ENCODE results near the gene TMEM217. TPM values are rescaled to one million over a fixed set of nuclear protein-coding genes. Genes with fewer than 3 reads are reported as not detected.

TMEM217 gene
- total RNA-seq, 6 experiments from 2014 or later, result 0.99 to 2.0 (median 1.6) TPM

DNA sequence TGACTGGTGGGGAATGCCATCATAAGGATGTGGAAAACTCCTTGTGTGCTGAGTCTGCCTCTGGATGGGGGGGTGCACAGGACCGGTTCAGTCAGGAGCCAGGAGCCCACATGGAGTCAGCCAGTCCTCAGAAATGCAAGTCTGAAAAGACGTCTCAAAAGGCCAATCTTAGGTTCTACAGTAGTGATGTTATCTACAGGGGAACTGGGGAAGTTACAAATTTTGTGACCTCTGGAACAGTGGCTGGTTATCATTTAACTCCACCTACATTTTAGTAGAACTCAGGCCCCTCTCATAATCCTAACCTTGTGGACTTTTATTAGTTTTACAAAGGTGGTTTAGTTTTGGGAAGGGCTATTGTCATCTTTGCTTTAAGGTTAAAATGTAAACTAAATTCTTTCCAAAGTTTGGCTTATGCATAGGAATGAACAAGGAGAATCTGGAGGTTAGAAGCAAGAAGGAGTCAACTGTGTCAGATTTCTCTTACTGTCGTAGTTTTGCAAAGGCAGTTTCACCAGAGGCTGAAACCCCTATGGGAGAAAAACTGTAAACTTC is 14.1 kb downstream of the TMEM217 start:
- Mint-ChIP-seq H3K9me3 (peaks cover 14% of the 10 kb centered on the region), H3K4me1 (ENCODE audit: low read depth) (peaks cover 78% of the 10 kb centered on the region), H3K27me3 (ENCODE audit: insufficient read depth) (peaks cover 8% of the 10 kb centered on the region), H3K4me3 (peak overlapping the region; percentile 63), H3K36me3 (ENCODE audit: low read depth) (peaks cover 40% of the 10 kb centered on the region), H3K27ac (peak overlapping the region; percentile 95)
- no peak for DNase-seq
- TF ChIP-seq, protein P1, sequence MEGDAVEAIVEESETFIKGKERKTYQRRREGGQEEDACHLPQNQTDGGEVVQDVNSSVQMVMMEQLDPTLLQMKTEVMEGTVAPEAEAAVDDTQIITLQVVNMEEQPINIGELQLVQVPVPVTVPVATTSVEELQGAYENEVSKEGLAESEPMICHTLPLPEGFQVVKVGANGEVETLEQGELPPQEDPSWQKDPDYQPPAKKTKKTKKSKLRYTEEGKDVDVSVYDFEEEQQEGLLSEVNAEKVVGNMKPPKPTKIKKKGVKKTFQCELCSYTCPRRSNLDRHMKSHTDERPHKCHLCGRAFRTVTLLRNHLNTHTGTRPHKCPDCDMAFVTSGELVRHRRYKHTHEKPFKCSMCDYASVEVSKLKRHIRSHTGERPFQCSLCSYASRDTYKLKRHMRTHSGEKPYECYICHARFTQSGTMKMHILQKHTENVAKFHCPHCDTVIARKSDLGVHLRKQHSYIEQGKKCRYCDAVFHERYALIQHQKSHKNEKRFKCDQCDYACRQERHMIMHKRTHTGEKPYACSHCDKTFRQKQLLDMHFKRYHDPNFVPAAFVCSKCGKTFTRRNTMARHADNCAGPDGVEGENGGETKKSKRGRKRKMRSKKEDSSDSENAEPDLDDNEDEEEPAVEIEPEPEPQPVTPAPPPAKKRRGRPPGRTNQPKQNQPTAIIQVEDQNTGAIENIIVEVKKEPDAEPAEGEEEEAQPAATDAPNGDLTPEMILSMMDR (IDR thresholded peaks at IDR 0.05), result no peak

DNA sequence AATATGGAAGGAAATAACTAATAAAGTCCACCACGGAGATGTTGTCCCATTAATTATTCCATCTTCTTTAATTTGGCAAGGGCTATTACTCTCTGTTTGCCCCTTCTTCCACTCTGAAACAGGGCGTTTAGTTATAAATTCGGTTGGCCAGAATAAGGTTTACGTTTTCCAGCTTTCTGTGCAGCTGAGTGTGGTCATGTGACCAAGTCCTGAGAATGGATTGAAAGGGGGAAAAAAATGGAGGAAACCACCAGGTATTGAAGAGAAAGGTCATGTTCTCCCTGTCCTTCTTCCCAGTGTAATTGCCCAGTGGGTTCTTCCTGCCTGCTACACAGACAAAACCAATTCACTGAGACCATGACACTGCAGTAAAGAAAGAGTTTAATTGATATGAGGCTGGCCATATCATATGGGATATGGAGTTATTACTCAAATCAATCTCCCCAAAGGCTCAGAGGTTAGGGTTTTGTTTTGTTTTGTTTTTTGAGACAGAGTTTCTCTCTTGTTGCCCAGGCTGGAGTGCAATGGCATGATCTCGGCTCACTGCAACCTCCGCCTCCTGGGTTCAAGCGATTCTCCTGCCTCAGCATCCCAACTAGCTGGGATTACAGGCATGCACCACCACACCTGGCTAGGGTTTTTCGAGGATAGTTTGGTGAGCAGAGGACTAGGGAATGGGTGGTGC is 14.7 kb downstream of the TMEM217 start:
- no peak for DNase-seq
- Mint-ChIP-seq H3K36me3 (ENCODE audit: low read depth) (peaks cover 34% of the 10 kb centered on the region), H3K4me3 (peak overlapping the region; percentile 77), H3K4me1 (ENCODE audit: low read depth) (peaks cover 79% of the 10 kb centered on the region), H3K27ac (peak overlapping the region; percentile 95), H3K9me3 (peaks cover 8% of the 10 kb centered on the region), H3K27me3 (ENCODE audit: insufficient read depth) (peaks cover 8% of the 10 kb centered on the region)
- TF ChIP-seq, protein P1 (IDR thresholded peaks at IDR 0.05), result no peak

DNA sequence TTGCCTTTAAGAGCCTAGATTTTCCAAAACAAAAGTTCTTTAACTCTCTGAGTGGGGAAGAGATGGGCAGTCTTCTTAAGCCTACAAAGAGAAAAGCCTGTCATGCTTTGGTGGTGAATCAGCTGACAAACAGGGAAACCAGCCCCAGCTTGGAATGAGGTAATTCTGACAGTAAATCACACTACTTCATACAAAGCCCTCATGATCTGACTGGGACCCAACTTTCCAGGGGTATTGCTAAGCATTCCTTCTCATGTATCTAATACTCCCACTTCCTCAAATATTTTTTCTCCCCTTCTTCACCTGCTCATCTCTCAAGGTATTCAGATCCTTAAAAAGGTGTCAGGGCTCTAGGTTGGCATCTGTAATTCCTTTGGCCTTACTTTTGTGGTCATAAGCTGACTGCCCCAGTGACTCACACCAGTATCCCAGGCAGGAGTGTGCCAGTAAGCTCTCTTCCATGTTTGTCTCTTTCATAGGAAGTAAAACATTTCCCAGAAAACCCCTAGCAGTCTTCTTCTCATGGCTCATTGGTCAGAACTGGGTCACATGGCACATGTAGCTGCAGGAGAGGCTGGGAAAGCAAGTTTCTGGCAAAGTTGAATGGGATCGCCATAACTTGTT is 15.4 kb downstream of the TMEM217 start:
- peak; percentile 98 for DNase-seq
- peak overlapping the region; percentile 95 for H3K27ac Mint-ChIP-seq
- peak overlapping the region; percentile 77 for H3K4me3 Mint-ChIP-seq
- H3K4me1 Mint-ChIP-seq (ENCODE audit: low read depth), result peaks cover 85% of the 10 kb centered on the region
- TF ChIP-seq, protein P1 (IDR thresholded peaks at IDR 0.05), result no peak
- H3K9me3 Mint-ChIP-seq, result peaks cover 8% of the 10 kb centered on the region
- peaks cover 28% of the 10 kb centered on the region for H3K36me3 Mint-ChIP-seq (ENCODE audit: low read depth)
- peaks cover 8% of the 10 kb centered on the region for H3K27me3 Mint-ChIP-seq (ENCODE audit: insufficient read depth)

DNA sequence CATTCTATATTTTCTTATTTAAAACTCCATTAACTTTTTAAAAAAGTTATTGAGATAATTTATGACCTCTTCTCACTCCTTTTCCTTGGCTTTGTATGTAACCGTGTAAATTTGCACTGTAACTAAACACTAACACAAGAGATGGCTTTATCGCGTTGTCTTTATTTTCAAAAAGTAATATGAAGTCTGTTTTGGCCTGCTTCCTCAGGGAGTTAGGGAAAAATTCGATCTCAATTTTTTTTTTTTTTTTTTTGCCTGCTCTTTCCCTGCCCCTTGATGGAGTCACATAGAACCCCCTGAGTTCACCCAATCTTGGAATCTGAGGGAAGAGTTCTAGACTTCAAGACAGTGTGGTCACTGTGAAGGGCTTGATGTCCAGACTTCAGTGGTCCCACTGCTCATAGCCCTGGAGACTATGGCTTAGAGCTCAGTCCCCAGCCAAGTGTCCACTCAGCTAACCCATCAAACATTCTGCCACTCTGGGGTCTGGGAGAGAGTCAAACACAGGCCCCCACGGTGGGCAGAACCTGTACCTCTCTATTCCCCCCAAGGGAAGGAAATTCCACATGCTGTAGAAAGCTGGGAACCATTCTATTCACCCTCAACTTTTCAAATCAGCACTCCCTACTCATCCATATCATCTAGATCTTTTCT is 16.0 kb downstream of the TMEM217 start:
- TF ChIP-seq, protein P1 (IDR thresholded peaks at IDR 0.05), result no peak
- Mint-ChIP-seq H3K27me3 (ENCODE audit: insufficient read depth) (peaks cover 8% of the 10 kb centered on the region), H3K9me3 (peaks cover 8% of the 10 kb centered on the region), H3K4me3 (peak overlapping the region; percentile 69), H3K36me3 (ENCODE audit: low read depth) (peaks cover 28% of the 10 kb centered on the region), H3K4me1 (ENCODE audit: low read depth) (peaks cover 90% of the 10 kb centered on the region), H3K27ac (peak overlapping the region; percentile 95)
- DNase-seq, result no peak

DNA sequence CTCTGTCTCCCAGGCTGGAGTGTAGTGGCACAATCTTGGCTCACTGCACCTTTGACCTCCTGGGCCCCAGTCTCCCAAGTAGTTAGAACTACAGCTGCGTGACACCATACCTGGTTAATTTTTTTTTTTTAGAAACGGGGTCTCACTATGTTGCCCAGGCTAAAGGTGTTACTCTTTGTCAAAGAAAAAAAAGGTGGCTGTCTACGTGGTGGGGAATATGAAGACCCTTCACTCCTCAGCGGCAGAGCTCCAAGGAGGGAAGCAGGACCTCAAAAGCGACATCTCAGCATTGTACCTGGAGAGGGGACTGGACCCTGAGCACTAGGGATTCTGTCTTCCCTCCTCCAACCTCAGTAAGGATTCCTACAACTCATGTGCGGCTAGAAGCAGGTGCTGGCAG is 16.8 kb downstream of the TMEM217 start:
- TF ChIP-seq, protein P1 (IDR thresholded peaks at IDR 0.05), result no peak
- Mint-ChIP-seq H3K9me3 (peaks cover 8% of the 10 kb centered on the region), H3K27ac (peak overlapping the region; percentile 95), H3K36me3 (ENCODE audit: low read depth) (peaks cover 25% of the 10 kb centered on the region), H3K27me3 (ENCODE audit: insufficient read depth) (peaks cover 8% of the 10 kb centered on the region), H3K4me1 (ENCODE audit: low read depth) (peaks cover 87% of the 10 kb centered on the region), H3K4me3 (no peak overlapping the region)
- no peak for DNase-seq

All from HFFc6 (cell line).